ENCODE results near the gene CASP6.
"Not testable (repeated sequence)": the region's sequence is repeated elsewhere in the genome, so short reads cannot be mapped to it uniquely, and the experiment has no call there.

Gene CASP6

GRCh38 chr4:109718759-109719158 is 15.5 kb upstream of the CASP6 start:
- DNase-seq: no peak

- DNase-seq: no peak
These were observed 10.3 kb upstream of the CASP6 start for GRCh38 chr4:109713500-109713899.

GRCh38 chr4:109708990-109709389 is 5.7 kb upstream of the CASP6 start:
- DNase-seq: no peak

DNA sequence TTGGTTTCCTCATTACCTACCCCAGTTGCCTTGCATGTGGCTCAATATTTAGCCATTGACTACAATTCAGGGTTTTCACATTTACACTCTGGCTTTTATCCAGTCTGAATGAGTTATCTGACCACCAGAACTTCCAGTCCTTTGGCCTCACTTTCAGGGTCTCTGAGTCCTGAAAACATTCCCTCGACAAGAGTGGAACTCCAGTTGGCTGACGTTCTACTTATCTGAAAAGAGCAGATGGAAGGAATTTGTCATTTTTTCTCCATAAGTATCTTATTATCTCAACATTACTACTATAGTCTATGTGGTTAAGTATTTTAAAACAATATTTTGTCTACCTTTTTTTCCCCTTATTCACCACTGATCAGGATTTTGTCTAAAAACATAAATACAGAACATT is 5.2 kb upstream of the CASP6 start:
- DNase-seq: no peak

GRCh38 chr4:109703664-109704361 is 568 bp upstream of the CASP6 start:
- no peak for DNase-seq

DNA sequence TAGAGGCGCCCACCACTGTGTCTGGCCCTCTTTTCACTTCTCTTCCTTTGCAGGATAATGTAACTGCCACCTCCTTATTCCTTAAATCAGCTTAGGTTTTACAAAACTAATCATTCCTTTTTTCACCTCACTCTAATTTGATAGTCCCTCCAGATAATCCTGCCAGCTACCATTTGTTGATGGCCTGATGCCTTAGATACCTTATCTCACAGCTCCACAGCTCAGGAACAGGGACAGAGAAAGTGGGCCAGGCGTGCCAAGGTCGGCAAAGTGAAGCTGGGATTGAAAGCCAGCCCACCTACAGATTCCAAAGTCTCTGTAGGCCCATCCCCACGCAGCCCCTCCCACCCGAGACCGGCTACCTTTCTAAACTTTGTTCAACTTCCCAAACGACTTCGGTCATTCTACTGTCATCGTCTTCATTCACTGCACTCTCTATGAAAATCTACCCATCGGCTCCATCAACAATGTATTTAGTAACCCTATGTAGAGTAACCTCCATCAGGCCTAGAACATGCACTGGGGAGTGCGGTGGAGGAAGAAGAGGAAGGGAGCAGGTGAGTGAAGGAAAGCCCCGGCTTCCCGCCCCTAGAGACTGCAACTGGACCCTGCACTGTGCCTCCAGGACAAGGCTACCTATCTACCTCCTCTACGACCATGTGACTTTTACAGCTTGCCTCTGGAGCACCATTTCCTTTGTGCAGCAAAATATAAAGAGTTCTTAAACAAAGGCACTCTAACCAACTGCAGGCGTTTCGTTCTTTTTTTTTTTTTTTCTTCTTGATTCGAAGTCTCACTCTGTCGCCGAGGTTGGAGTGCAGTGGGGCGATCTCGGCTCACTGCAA is 1.5 kb downstream of the CASP6 start:
- DNase-seq: no peak

GRCh38 chr4:109699553-109700225 is 3.6 kb downstream of the CASP6 start:
- no peak for DNase-seq

- no peak for DNase-seq
These were observed 4.6 kb downstream of the CASP6 start for GRCh38 chr4:109698656-109699055.

GRCh38 chr4:109691411-109691920 is 11.8 kb downstream of the CASP6 start:
- DNase-seq: no peak

DNA sequence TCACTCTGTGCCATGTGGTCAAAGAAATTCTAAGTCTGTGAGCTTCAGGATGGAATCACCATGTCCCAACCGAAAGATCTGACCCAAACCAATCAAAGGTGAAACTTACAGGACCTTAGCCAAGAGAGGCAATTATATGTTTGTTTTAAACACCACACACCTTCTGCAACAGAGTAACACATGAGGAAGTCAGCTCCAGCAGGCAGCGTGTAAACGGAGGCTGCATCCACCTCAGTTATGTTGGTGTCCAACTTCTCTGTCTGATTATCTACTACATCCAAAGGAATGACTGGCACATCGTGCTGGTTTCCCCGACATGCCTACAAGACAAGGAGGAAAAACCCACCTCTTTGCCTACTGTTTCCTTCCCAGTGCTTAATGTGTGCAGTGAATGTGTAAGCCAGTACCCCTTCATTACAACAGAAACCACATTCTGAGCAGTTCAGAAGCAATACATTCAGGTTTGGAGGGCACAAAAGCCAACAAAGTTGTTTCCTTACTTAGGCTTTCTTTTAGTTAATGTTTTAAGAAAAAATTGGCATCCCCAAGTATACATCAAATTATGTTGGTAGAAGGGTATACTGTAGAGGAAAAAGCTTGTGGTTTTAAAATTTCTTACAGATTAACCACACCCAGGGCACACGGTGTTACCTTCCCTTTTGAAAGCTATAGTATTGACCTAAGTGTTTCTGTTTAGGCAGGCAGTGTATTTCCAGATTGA is 12.4 kb downstream of the CASP6 start:
- no peak for DNase-seq

- no peak for DNase-seq
These were observed 18.5 kb downstream of the CASP6 start for GRCh38 chr4:109684727-109685126.

- DNase-seq: no peak
These were observed 19.5 kb downstream of the CASP6 start for GRCh38 chr4:109683621-109684253.

GRCh38 chr4:109682875-109683274 is 20.4 kb downstream of the CASP6 start:
- DNase-seq: no peak

DNA sequence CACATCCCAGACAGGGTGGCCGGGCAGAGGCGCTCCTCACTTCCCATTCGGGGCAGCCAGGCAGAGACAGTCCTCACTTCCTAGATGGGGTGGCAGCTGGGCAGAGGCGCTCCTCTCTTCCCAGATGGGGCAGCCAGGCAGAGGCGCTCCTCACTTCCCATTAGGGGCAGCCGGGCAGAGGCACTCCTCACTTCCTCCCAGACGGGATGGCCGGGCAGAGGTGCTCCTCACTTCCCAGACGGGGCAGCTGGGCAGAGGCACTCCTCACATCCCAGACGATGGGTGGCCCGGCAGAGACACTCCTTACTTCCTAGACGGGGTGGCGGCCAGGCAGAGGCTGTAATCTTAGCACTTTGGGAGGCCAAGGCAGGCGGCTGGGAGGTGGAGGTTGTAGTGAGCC is 24.3 kb downstream of the CASP6 start:
- not testable (repeated sequence) for DNase-seq

GRCh38 chr4:109678472-109678871 is 24.8 kb downstream of the CASP6 start:
- DNase-seq: not testable (repeated sequence)

GRCh38 chr4:109676886-109677285 is 26.4 kb downstream of the CASP6 start:
- DNase-seq: no peak

- DNase-seq: no peak
These were observed 27.4 kb downstream of the CASP6 start for GRCh38 chr4:109675843-109676242.

DNA sequence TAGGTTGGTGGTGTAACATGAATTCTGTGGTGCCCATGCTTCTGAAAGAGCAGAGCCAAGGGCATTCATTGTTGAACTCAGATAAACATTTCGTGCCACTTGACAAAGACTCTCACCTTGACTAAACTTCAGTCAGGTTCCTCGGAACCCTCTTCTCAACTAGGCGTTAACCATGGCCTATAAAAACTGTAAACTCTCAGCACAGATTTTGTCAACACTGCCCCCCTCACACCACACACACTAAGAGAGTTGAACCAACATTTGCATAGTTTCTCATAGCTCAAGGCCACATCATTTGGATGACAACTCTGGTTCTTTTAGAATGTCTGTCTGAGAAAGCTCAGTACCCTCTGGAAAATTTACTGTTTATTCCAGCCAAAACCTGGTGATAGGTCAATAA is 28.1 kb downstream of the CASP6 start:
- no peak for DNase-seq

- no peak for DNase-seq
These were observed 29.9 kb downstream of the CASP6 start for GRCh38 chr4:109673303-109673702.

- no peak for DNase-seq
These were observed 30.9 kb downstream of the CASP6 start for GRCh38 chr4:109672169-109672930.

- DNase-seq: no peak
These were observed 31.9 kb downstream of the CASP6 start for GRCh38 chr4:109671350-109671749.

All from right hindlimb (tissue), 1 donor.